Measurements from ENCODE around the gene SOD3. TPM values are rescaled to one million over a fixed set of nuclear protein-coding genes. Genes with fewer than 3 reads are reported as not detected.

SOD3 gene
- total RNA-seq, 1 donor from 2014 or later = not detected

DNA sequence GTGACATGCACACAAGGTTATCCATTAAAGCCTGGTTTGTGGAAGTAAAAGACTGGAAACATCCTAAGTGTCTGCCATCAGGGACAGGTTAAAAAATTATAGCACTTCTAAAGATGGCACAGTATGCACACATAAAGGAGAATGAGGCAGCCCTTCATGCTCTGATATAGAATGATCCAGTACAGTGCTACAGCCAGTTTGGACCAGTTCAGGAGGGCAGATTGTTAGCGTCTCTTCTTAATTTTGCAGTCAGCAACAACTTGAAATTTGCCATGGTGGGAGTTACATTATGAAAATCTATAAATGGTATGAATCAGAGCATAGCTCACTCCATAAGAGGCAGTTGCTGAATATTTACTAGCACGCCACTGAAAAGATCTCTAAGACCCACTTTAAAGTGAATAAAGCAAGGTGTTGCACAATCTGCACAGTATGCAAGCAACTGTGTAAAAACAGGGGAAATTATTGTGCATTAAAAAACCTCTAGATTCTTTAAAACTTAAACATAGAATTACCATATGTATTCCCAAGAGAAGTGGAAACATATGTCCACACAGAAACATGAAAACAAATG is 20.3 kb upstream of the SOD3 start:
- intact Hi-C loops (cut with micrococcal nuclease) = no loop called here

DNA sequence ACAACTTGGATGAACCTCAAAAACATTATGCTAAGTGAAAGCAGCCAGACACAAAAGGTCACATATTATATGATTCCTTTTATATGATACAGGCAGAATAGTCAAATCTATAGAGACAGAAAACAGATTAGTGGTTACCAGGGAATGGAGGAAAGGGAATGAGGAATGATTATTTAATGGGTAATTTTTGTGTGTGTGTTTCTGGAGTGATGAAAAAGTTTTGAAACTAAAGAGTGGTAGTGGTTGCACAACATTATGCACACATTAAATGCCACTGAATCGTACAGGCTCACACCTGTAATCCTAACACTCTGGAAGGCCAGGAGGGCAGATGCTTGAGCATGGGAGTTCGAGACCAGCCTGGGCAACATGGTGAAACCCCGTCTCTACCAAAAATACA is 19.6 kb upstream of the SOD3 start:
- intact Hi-C loops (cut with micrococcal nuclease) = no loop called here

DNA sequence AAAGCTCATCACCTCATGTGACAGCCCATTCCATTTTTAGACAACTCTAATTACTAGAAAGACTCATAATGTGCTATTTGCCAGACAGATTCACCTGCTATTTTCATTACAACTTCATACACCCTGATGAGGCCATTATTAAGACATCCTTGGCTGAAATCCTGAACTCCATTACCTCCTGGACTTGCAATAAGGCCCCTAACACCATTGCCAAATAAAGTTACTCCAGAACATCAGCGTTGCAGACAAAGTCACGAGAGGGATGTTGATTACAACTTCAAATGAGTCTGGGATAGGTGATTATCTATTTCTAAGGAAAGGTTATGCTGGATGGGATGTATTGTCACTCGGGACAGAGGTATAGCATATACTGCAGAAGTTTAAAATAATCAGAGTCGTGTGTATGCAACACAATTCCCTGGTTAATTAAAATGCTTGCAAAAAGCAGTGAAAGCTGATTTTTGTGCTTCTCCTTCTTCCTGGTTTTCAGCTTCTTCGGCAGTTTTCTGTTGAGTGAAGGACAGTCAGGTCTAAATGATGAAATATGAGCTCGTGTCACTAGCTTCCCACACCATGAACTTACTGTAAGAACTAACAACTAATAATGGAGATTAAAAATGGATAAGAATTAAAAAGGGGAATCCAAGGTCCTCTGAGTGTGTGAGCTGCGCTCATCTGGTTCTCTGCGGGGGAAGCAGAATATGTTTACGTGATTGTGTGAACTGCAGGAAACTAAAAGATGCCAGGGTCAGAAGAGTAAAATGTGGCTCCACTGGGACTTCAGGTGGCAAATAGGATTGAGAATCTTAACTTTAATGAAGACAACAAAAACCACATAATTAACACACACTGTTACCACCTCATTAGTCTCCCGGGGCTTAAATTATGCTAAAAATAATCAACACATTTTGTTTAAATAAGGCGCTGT is 17.6 kb upstream of the SOD3 start:
- intact Hi-C loops (cut with micrococcal nuclease) = no loop called here

DNA sequence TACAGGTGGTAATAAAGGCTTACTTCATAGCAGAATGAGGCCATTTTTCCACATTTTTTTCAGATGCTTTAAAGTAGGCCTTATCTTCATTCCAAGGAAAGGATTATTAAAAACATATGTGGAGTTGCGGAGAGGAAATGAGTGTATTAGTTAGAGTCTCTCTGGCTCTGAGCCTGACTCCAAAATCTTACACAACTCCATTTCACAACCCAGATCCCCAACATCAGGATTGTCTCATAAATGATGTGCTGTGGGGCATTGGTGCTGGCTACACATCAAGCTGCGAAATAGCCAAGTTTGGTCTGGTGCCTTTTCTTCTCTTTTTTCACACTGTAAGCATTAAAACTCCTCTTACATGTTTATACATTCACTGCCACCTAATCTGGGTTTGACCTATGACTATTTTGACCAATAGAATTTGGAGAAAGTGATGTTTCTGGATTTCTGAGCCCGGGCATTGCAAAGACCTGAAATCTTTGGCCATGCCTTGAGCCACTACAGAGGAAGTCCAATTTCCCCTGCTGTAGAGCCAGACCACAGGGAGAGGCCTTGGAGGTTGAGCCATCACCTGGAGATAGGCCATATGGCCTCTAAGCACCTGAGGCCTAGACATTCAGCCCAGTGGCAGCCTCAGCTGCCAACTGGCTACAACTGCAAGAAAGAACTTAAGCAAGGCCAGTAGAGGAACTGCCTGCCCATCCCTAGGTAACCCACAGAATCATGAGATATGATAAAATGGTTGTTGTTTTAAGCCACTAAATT is 16.7 kb upstream of the SOD3 start:
- intact Hi-C loops (cut with micrococcal nuclease) = no loop called here

DNA sequence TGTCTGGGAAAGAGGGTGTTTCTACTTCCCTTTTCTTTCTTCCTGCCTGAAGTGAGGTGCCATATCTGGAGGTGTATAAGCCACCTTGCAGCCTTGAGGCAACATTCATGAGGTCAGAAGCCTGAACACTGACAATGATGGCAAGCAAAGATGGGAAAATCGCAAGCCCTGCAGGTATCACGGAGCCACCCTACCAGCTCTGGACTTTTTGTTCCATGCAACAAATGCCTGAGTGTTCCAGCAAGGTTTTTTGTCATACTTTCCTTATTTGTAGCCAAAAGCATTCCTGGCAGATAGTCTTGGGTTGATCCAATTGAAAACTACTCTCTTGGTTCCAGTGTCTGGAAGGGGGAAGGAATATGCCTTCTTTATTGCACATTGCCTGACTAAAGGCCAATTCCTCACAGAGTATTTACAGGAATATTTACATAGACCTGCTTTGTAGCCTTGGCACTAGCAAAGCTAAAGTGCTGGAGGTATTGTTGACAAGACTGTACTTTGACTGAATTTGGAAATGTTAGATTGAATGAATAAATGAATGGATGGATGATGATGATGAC is 14.4 kb upstream of the SOD3 start:
- intact Hi-C loops (cut with micrococcal nuclease) = no loop called here

DNA sequence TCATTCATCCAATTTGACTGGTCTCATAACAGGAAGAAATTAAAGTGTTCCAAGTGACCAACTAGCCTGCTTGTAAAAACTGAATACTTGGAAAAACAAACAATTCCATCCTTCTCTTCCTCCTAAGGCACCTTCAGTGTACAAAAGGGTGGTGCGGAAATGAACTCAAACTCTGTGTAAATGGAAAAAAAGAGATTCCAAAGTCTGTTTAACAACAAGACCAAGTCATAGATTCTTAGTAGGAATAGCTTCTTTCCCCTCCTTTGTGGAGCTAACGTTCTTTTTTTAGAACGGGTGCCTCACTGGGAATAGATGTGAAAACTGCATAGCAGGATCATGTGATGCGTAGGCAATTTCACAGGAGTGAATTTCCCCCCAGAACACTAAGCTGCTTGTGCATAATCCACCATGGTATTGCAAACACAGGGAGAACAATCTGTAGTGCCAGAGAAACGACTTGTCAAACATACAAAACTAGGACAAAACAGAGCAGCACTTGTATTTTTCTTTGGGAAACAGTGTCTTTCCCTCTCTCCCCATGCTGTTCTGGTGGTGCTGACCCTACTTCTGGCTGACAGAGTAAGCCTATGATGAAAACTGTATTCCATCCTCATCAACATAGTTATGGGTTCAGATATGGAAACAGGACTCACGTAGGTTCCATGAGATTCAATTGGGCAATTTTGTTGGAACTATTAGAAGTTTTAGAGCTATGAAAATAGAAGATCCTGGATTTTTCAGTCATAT is 13.2 kb upstream of the SOD3 start:
- intact Hi-C loops (cut with micrococcal nuclease) = no loop called here

DNA sequence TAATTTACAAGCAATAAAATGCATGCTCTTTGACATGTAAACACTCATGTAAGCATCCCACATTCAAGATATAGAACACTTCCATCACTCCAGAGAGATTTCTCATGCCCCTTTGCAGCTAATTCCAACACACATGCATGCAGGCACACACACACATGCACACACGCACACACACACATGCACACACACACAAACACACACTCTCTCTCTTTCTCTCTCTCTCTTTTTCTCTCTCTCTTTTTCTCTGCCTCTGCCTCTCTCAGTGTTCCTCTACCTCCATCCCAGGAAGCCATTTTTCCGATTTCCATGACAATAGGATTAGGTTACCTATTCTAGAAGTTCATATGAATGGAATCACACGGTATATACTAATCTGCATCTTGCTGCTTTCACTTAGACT is 11.9 kb upstream of the SOD3 start:
- intact Hi-C loops (cut with micrococcal nuclease) = no loop called here

DNA sequence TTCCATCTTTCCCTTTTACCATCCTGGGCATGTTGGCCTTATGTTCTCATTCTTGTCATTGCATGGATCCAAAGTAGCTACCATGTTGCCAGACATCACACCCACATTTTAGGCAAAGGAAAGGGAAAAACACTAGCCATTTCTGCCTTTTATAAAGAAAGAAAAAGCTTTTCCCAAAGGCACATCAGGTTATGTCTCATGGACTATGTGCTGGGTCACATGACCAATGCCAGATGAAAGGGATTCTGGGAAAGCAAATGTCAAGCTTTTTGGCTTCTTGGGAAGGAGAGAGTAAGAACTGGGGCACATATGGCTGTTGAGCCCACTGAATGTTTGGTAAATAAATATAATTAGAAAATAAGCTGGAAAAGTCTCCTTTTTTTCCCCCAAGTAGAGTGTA is 4.3 kb upstream of the SOD3 start:
- intact Hi-C loops (cut with micrococcal nuclease) = no loop called here

DNA sequence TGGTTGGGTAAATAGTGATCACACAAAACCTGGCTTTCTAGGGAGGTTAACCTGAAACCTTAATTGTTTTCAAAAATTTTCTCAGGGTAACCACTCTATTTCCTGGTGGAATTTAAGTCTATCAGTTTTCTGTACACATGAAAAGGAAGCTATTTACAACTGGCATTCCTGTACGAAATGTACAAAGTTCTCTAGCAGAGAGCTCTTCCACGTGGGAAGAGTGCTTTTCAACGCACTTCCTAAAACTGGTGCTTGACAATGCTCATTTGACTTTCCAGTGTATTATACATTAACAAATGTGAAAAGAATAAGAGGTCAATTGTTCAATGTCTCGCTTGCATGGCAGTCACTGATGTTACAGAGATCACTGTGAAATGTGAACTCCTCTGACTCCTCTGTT is 2.8 kb upstream of the SOD3 start:
- intact Hi-C loops (cut with micrococcal nuclease) = no loop called here

DNA sequence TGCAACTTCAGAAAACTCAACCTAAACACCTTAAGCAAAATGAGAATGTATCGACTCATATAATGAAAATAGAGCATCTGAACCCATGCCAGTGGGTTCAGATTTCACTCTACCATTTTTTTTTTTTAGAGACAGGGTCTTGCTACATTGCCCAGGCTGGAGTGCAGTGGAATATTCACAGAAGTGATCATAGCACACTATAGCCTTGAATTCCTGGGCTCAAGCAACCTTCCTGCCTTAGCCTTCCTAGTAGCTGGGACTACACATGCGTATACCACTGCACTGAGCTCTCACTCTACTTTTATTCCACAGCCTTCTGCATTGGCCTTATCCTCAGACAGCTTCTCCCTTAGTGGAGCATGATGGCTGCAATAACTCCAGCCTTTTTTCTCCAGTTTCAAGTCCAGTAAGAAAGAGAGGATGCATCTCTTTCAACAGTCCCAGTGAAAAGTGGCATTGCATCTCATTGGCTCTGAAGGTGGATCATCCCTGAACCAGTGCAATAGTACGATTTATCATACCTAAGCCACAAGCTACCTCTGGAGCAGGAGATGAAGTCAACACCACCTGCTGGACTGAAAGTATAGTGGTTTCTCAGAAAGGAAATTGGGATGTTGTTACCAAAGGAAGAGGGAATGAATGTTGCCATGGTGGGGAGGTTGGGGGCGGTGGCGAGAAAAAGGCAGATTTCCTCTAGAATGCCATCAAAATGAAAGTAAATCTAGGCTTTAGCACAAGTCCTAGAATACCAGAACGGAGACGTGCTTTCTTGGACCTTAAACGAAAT is 2.0 kb upstream of the SOD3 start:
- intact Hi-C loops (cut with micrococcal nuclease) = no loop called here

DNA sequence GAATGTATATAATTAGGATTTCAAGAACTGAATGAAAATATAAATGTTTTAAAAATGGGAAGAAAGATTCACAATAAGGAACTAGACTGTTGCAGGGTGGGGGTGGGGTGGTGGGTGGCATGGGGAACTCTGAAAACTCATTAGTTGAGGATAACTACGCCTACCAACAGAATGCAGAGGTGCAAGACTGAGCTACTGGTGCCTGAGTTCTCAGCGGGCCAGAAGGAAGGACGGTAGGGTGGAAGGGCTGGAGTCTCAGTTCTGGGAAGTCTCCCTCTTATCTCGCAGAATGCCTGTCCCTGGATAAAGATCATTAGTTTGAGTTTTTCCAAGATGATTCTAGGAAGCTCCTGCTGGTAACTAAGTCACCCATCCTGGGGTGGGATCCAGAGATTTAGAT is 1.3 kb upstream of the SOD3 start:
- intact Hi-C loops (cut with micrococcal nuclease) = no loop called here

DNA sequence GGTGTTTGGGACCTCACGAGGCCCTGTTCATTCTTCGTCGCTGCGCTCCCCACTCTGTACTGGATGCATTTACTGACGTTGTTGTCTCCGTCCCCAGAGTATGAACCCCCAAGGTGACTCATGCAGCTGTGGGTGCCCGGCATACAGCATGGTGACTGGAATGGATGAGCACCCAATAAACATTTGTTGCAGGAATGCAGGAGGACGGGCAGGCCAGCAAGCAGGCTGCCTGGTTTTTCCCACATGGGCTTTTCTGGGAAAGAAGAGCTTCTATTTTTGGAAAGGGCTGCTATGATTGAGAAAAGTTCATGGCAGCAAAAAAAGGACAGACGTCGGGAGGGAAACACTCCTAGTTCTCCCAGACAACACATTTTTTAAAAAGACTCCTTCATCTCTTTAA is 893 bp upstream of the SOD3 start:
- intact Hi-C loops (cut with micrococcal nuclease) = no loop called here

DNA sequence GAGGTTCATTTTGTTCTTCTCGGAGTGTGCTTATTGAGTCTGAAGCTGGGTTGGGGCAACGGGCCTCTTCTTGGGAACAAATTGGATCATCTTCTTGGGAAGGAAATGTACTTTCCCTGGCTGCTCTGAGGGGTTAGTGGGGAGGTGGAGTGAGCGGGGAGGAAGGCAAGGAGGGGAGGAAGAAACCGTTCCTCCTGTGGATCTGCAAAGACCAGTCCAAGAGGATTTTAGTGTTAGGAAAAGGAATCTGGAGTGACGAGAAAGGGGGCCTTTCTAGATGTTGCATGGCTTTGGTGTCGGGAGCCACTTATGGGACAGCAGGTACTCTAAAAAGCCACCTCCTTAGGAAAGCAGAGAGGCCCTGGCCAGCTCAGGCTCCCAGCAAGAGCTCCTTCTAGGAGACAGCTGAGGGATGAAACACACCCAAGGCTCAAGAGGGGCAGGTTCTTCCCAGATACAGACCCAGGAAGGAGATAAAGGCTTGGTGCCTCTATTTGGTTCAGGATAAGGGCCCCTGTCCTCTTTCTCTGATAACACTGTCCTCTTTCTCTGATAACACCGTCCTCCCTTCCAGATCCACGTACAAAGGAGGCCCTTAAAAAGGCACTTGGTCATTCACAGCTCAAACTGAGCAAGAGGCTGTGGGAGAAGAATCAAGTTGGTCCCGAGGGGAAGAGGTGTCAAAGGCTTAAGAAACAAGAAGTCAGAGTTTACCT is 451 bp downstream of the SOD3 start:
- intact Hi-C loops (cut with micrococcal nuclease) = no loop called here

DNA sequence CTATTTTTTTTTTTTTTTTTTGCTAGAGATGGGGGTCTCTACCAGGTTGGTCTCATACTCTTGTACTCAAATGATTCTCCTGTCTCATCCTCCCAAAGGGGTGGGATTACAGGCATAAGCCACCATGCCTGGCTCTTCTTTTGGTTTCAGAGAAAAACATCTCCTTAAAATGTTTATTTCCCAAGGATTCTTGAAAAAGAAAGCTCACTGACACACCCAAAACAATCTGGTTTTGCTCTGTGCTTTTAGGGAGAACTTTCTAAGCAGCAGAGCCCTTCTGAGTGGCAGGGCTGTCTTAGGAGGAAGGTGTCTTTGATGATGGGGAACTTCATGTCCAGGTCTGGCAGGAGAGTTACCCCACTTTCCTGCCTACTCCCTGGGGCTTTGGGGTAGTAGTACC is 1.2 kb downstream of the SOD3 start:
- intact Hi-C loops (cut with micrococcal nuclease) = no loop called here

DNA sequence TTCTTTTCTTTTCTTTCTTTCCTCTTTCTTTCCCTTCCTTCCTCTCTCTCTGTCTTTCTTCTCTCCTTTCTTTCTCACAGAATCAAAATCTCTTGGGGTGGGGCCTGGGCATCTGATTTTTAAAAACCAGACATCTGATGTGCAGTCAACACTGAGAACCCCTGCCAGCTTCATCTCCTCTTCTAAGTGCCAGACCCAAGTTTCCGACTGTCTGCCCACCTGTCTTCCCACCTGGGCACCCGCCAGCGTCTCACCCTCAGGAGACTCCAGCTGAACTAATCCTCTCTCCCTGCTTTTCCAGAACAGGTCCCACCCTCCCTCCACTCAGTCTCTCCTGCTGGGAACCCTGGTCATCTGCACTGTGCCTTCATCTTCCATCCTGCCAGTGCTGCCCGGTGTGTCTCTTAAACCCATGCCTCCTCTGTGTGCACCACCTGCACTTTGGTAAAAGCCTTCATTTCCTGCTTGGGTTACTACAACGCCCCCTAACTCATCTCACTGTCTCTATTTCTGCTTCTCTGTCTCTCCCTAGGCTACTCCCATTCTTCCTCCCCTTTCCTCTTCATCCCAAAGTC is 2.8 kb downstream of the SOD3 start:
- intact Hi-C loops (cut with micrococcal nuclease) = no loop called here

DNA sequence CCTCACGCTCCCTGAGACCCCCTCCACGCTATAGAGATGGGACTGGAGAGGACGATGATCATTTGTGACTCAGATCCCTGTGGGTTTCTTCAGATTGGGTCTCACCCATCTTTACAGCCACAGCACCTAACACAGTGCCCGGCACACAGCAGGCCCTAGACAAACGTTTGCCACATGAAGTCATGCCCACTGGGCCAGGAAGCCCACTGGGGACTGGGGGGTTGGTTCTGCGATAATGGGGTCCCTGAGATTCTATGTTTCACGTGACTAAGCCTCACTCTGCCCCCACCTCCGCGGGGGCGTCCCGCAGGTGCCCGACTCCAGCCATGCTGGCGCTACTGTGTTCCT is 3.8 kb downstream of the SOD3 start:
- intact Hi-C loops (cut with micrococcal nuclease) = no loop called here

DNA sequence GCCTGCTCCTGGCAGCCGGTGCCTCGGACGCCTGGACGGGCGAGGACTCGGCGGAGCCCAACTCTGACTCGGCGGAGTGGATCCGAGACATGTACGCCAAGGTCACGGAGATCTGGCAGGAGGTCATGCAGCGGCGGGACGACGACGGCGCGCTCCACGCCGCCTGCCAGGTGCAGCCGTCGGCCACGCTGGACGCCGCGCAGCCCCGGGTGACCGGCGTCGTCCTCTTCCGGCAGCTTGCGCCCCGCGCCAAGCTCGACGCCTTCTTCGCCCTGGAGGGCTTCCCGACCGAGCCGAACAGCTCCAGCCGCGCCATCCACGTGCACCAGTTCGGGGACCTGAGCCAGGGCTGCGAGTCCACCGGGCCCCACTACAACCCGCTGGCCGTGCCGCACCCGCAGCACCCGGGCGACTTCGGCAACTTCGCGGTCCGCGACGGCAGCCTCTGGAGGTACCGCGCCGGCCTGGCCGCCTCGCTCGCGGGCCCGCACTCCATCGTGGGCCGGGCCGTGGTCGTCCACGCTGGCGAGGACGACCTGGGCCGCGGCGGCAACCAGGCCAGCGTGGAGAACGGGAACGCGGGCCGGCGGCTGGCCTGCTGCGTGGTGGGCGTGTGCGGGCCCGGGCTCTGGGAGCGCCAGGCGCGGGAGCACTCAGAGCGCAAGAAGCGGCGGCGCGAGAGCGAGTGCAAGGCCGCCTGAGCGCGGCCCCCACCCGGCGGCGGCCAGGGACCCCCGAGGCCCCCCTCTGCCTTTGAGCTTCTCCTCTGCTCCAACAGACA is 4.4 kb downstream of the SOD3 start:
- intact Hi-C loops (cut with micrococcal nuclease) = no loop called here

DNA sequence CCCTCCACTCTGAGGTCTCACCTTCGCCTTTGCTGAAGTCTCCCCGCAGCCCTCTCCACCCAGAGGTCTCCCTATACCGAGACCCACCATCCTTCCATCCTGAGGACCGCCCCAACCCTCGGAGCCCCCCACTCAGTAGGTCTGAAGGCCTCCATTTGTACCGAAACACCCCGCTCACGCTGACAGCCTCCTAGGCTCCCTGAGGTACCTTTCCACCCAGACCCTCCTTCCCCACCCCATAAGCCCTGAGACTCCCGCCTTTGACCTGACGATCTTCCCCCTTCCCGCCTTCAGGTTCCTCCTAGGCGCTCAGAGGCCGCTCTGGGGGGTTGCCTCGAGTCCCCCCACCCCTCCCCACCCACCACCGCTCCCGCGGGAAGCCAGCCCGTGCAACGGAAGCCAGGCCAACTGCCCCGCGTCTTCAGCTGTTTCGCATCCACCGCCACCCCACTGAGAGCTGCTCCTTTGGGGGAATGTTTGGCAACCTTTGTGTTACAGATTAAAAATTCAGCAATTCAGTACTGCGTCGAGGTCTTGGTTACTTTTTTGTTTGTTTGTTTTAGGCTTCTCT is 5.0 kb downstream of the SOD3 start:
- intact Hi-C loops (cut with micrococcal nuclease) = no loop called here

All from T-helper 2 cell treated with Interferon-gamma antibody and Interleukin-4, amounts not matched to agents 100 ng/mL and 5 ng/mL, for 36 hours (primary cell).